ENCODE results near the gene MECP2. TPM values are rescaled to one million over a fixed set of nuclear protein-coding genes. Genes with fewer than 3 reads are reported as not detected.

The MECP2 gene
- total RNA-seq, 1 experiment from 2014 or later: 47.3 TPM

DNA sequence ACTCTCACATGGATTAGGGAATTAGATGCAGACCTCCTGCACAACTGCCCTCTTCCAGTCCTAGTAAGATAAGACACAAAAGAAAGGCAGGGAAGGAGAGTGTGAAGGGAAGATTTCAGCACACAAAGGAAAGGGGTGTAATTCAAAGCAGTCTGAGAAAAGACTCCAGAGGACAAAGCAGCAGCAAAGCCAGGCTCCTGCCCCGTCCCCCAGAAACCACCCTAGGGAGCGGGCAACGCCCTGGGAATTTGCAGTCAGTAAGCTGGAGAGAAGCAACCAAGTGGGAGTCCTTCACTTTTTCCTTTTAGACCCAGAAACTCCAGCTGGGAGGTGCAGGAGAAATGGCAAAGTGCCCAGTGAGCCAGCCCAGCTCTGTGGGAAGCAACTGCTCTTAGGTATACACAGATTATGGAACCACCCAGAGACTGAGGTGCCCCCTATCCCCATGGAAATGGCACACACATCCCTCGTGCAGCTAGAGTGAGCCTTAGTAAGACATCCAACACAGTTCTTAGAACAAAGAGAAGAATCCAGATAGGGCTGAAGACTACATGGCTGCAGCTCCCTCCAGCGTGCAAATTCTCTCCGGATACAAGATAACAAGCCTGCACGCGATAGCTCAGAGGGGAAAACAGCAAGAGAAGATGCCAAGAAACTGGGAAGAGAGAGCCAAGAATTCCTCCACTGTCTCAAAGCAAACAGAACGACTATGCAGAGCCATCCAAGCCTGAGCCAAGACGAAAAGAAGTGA is 51.3 kb downstream of the MECP2 start:
- no peak overlapping the region for H3K4me2 ChIP-seq (ENCODE audit: low read length)

DNA sequence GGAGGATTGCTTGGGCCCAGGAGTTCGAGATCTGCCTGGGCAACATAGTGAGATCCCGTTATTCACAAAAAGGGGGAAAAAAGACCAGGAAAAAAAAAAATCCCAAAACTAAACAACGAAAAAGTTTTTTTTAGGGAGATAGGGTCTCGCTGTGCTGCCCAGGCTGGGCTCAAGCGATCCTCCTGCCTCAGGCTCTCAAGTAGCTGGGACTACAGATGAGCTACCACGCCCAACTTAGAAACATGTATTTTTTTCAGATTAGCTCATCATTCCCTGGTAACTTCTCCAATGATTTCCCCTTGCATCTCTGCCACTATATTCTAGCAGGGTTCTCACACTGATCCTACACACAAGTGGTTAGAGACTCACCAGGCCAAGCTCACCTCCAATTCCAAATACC is 53.4 kb downstream of the MECP2 start:
- DNase-seq (no peak), ATAC-seq (no peak)
- H3K4me3 ChIP-seq (ENCODE audit: low read length): no peak overlapping the region
- H4K20me1 ChIP-seq (ENCODE audit: low read length): no peaks in the 10 kb centered on the region
- H2AFZ ChIP-seq (ENCODE audit: low read length): no peak overlapping the region
- no peak for TF ChIP-seq EZH2 (IDR thresholded peaks at IDR 0.05; ENCODE audit: low read length, unreplicated experiment)
- no peak for TF ChIP-seq CTCF (conservative IDR thresholded peaks at IDR 0.05; ENCODE audit: low read depth, low read length)
- TF ChIP-seq EZH2phosphoT487 (IDR thresholded peaks at IDR 0.05; ENCODE audit: borderline replicate concordance, low read length): no peak
- no peak overlapping the region for H3K9ac ChIP-seq (ENCODE audit: low read length)
- BruUV-seq (replicated peaks): no TSS peak
- H3K4me2 ChIP-seq (ENCODE audit: low read length): no peak overlapping the region
- H3K9me3 ChIP-seq (ENCODE audit: low read length): no peaks in the 10 kb centered on the region
- H3K79me2 ChIP-seq (ENCODE audit: low read length): peaks cover 32% of the 10 kb centered on the region
- ChIA-PET CTCF (no interaction called here), POLR2A (ENCODE audit: unreplicated experiment) (no interaction called here)
- no peaks in the 10 kb centered on the region for H3K4me1 ChIP-seq (ENCODE audit: insufficient read depth, low read length)
- no peaks in the 10 kb centered on the region for H3K9me2 ChIP-seq (replicated peaks; ENCODE audit: low read length)
- no peaks in the 10 kb centered on the region for H3K36me3 ChIP-seq (ENCODE audit: low read depth, low read length)
- no peaks in the 10 kb centered on the region for H3K27me3 ChIP-seq (ENCODE audit: low read length)
- intact Hi-C loops (cut with micrococcal nuclease): no loop called here
- H3F3A ChIP-seq (ENCODE audit: low read length, unreplicated experiment): no peaks in the 10 kb centered on the region
- no peak overlapping the region for H3K27ac ChIP-seq (ENCODE audit: low read length)

More for the DNA sequence above, 51.3 kb downstream of the MECP2 start:
- DNase-seq: no peak
- Histone ChIP-seq H3K79me2 (ENCODE audit: low read length) (peaks cover 48% of the 10 kb centered on the region), H3F3A (ENCODE audit: low read length, unreplicated experiment) (no peaks in the 10 kb centered on the region), H3K27ac (ENCODE audit: low read length) (no peak overlapping the region), H2AFZ (ENCODE audit: low read length) (no peak overlapping the region), H3K9me2 (replicated peaks; ENCODE audit: low read length) (no peaks in the 10 kb centered on the region), H3K4me3 (ENCODE audit: low read length) (no peak overlapping the region), H3K9me3 (ENCODE audit: low read length) (no peaks in the 10 kb centered on the region), H4K20me1 (ENCODE audit: low read length) (no peaks in the 10 kb centered on the region), H3K36me3 (ENCODE audit: low read depth, low read length) (no peaks in the 10 kb centered on the region; the same call in 1 of the 2 replicates), H3K9ac (ENCODE audit: low read length) (no peak overlapping the region), H3K27me3 (ENCODE audit: low read length) (no peaks in the 10 kb centered on the region), H3K4me1 (ENCODE audit: insufficient read depth, low read length) (no peaks in the 10 kb centered on the region)
- ATAC-seq: no peak
- BruUV-seq (replicated peaks): no TSS peak
- intact Hi-C loops (cut with micrococcal nuclease): no loop called here
- CTCF ChIA-PET: no interaction called here
- no peak for TF ChIP-seq EZH2phosphoT487 (IDR thresholded peaks at IDR 0.05; ENCODE audit: borderline replicate concordance, low read length)
- no peak for TF ChIP-seq EZH2 (IDR thresholded peaks at IDR 0.05; ENCODE audit: low read length, unreplicated experiment)
- TF ChIP-seq CTCF (conservative IDR thresholded peaks at IDR 0.05; ENCODE audit: low read depth, low read length): no peak
- POLR2A ChIA-PET (ENCODE audit: unreplicated experiment): no interaction called here

DNA sequence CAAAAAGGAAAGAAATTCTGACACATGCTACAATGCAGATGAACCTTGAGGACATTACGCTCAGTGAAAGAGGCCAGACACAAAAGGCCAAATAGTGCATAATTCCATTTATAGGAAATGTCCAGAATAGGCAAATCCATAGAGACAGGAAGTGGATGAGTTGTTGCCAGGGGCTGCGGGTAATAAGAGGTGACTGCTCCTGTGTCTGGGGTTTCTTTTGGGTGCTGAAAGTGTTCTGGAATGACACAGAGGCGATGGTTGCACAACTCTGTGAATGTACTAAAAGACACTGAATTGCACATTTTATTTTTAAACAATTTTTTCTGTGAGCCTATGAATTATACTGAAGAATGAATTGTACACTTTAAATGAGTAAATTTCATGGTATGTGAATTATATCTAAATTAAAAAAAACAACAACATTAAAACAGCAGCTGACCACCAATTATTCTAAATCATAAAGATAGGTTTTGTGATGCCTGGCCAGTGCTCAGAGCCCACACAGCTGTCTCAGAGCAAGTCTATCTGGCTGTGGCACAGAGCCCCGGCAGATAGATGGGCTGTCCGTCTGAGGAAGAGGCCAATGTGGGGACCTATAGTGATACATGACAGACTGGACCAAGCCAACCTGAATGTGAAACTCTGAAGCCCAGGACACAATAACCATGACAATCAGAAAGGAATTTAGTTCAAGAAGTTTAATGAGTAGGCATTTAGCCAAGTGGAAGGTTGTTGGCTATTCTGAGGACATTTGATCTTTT is 54.3 kb downstream of the MECP2 start:
- POLR2A ChIA-PET (ENCODE audit: unreplicated experiment): no interaction called here
- H3K9ac ChIP-seq (ENCODE audit: low read length): no peak overlapping the region
- no peaks in the 10 kb centered on the region for H3F3A ChIP-seq (ENCODE audit: low read length, unreplicated experiment)
- H4K20me1 ChIP-seq (ENCODE audit: low read length): no peaks in the 10 kb centered on the region
- H3K79me2 ChIP-seq (ENCODE audit: low read length): peaks cover 32% of the 10 kb centered on the region
- no peaks in the 10 kb centered on the region for H3K36me3 ChIP-seq (ENCODE audit: low read depth, low read length)
- no peaks in the 10 kb centered on the region for H3K9me3 ChIP-seq (ENCODE audit: low read length)
- no peaks in the 10 kb centered on the region for H3K4me1 ChIP-seq (ENCODE audit: insufficient read depth, low read length)
- DNase-seq (no peak), ATAC-seq (no peak)
- CTCF ChIA-PET: no interaction called here
- no peak overlapping the region for H3K4me2 ChIP-seq (ENCODE audit: low read length)
- H3K27ac ChIP-seq (ENCODE audit: low read length): no peak overlapping the region
- no TSS peak for BruUV-seq (replicated peaks)
- no peaks in the 10 kb centered on the region for H3K27me3 ChIP-seq (ENCODE audit: low read length)
- TF ChIP-seq CTCF (conservative IDR thresholded peaks at IDR 0.05; ENCODE audit: low read depth, low read length): no peak
- no peak for TF ChIP-seq EZH2phosphoT487 (IDR thresholded peaks at IDR 0.05; ENCODE audit: borderline replicate concordance, low read length)
- no peak for TF ChIP-seq EZH2 (IDR thresholded peaks at IDR 0.05; ENCODE audit: low read length, unreplicated experiment)
- H2AFZ ChIP-seq (ENCODE audit: low read length): no peak overlapping the region
- intact Hi-C loops (cut with micrococcal nuclease): no loop called here
- H3K9me2 ChIP-seq (replicated peaks; ENCODE audit: low read length): no peaks in the 10 kb centered on the region
- H3K4me3 ChIP-seq (ENCODE audit: low read length): no peak overlapping the region

Data from PC-3 (cell line).